Left lobe of liver (tissue), 2 donors: ENCODE results near the gene HS6ST3. TPM values are rescaled to one million over a fixed set of nuclear protein-coding genes. Genes with fewer than 3 reads are reported as not detected.
"Not testable (repeated sequence)": the region's sequence is repeated elsewhere in the genome, so short reads cannot be mapped to it uniquely, and the experiment has no call there.

Source experiments
- ATAC-seq: fragments of 200-7000 bp; cut with Tn5 transposase; one replicate; pipeline ENCODE4 v1.9.1; 2020; ENCODE audit warnings: mild to moderate bottlenecking, moderate library complexity
- DNase-seq: peaks from one replicate; pipeline ENCODE4 v3.0.0-alpha.2; 2020; ENCODE audit warnings: low spot score
- total RNA-seq: library from RNA; stranded (reverse); gene quantifications from one replicate; pipeline ENCODE4 v1.2.1, GENCODE V29; 2021
- donor health status: DM: no; HTN: no; CAD: no; lungs with moderate emphysema.
- donor health status: DM: no; HTN: yes; CAD: no.

The HS6ST3 gene
- total RNA-seq, 1 donor from 2014 or later, result not detected

GRCh38 chr13:96422002-96422401, 332.1 kb downstream of the HS6ST3 start:
- ATAC-seq (no peak), DNase-seq (no peak)

- DNase-seq (no peak), ATAC-seq (no peak)
Measured at GRCh38 chr13:96426167-96426566, 336.3 kb downstream of the HS6ST3 start.

- DNase-seq (no peak), ATAC-seq (no peak)
Measured at GRCh38 chr13:96428911-96429310, 339.0 kb downstream of the HS6ST3 start.

DNA sequence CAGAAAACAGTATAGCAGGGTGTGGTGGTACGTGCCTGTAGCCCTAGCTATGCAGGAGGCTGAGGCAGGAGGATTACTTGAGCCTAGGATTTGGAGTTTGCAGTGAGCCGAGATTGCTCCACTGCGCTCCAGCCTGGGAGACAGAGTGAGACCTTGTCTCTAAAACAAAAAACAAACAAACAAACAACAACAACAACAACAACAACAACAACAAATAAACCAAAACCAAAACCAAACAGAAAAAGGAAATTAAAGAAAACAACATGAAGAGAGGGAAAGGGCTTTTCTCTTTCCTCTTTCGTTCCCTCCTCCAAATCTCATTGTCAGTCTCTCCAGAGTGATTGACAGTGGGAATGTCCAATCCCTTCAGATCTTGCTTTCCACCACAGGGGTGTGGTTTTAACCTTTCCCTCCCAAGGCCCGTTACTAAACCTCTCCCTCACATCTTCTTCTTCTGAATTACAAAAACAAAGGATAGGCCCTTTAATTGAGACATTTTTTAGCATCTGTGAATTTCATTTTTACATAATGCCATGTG, 341.2 kb downstream of the HS6ST3 start:
- no peak for ATAC-seq

DNA sequence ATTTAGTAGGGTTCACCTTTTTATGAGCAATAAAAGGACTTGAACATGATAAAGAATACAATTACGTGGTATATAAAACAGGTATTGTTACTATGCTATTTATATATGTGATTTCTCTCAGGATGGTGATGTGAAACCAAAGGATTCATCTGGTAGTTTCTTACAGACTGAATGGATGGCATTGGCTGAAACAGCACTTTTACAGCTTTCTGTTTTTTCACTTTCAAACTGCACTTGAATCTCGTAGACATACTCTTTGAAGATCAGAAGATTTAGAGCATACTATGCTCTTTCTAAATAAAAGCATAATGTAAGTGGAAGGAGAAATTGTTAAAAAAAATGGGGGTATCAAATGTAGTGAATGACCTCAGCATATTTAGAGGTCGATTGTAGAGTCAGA, 354.8 kb downstream of the HS6ST3 start:
- ATAC-seq, result no peak

More for the DNA sequence above, 341.2 kb downstream of the HS6ST3 start:
- DNase-seq, result no peak

GRCh38 chr13:96449920-96450319, 360.0 kb downstream of the HS6ST3 start:
- DNase-seq (no peak), ATAC-seq (peak; percentile 69)

More for the DNA sequence above, 354.8 kb downstream of the HS6ST3 start:
- no peak for DNase-seq

DNA sequence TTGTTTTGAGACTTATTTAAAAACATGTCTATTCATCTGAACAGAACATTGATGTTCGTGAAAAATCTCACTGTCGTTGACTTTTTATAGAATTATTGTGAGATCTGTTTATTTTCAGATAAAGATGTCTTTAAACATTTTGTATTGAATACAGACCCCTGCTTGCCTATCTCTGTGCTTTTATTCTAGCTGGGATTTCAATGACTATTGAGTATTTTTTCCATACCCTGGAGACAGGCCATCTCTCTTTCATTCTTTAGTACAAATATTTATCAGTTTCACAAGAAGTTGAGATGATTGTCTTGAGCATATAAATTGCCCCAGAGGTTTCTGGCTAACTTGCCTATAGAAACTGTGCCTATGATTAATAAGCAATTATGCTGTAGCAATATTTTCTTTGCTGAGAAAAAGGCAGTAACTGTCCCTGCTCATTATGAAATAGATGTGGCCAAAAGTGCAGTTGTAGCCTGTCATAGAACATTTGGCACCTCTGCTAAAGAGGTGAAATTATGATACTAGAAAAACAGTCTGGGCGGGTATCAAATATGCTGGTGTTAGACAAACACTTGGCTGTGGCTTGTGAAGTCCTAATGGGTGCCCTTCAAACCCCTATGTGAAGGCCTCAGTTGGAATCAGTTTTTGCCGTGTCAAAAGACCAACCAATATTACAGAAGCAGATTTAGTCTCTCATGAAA, 360.6 kb downstream of the HS6ST3 start:
- ATAC-seq, result peak; percentile 59

GRCh38 chr13:96454466-96454865, 364.6 kb downstream of the HS6ST3 start:
- DNase-seq (no peak), ATAC-seq (no peak)

More for the DNA sequence above, 360.6 kb downstream of the HS6ST3 start:
- no peak for DNase-seq

- DNase-seq (no peak), ATAC-seq (no peak)
Measured at GRCh38 chr13:96460609-96461008, 370.7 kb downstream of the HS6ST3 start.

- DNase-seq, result no peak
- no peak for ATAC-seq
Measured at GRCh38 chr13:96473526-96474180, 383.7 kb downstream of the HS6ST3 start.

DNA sequence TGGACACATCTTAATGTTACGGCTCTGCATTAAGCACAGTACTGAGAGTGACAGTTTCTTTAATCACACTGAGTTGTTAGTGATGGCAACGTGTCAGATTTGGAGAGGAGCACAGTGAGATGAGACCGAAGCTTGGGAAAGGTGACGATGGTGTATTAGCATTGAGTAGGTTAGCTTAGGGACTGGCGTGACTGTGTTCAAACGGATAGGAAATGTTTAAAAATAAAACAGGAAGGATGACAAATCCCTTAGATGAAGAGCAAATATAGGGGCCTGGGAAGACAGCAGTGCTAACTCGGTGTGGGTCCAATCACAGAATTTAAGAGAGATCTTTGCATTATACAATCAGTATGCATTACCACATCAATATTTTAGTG, 384.3 kb downstream of the HS6ST3 start:
- no peak for DNase-seq
- no peak for ATAC-seq

GRCh38 chr13:96475103-96475502, 385.2 kb downstream of the HS6ST3 start:
- ATAC-seq, result no peak
- DNase-seq, result no peak

- ATAC-seq, result no peak
- no peak for DNase-seq
Measured at GRCh38 chr13:96481482-96481881, 391.6 kb downstream of the HS6ST3 start.

- DNase-seq (no peak), ATAC-seq (no peak)
Measured at GRCh38 chr13:96490496-96490989, 400.6 kb downstream of the HS6ST3 start.

DNA sequence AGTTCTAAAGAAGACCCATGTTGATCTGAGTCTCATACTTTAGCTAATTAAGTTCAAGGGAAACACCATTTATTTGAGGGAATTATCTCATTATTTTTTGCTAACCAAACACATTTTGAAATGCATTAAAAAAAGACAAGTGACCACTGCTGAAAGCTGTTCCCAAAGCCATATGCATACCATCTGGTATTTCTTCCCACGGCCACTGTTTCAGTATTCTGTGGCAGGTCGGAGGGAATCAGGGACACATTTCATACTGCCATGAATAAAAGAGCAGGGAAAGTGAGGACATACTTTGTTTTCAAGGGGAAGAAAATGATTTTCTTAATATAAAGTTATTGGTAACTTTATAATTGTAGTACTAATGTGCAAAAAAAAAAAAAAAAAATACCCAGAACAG, 401.2 kb downstream of the HS6ST3 start:
- DNase-seq, result no peak
- ATAC-seq, result no peak

DNA sequence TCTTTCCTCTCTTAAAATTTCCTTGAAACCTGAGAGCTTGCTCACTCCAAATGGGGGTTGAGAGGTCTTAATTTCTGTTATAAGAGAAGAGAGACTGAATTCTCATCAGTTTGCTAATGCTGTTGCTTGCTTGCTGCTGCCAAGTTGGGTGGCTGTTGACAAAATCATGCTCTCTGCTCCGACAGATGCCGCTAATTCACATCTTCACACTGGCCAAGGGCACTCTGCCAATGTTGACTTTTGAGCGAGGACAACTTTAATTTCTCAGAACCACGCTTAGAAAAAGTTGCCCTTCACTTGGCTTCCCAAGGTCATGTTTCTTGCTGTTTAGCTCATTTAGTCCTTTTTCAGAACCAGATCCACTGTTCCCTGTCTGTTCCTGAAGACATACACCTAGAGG, 402.9 kb downstream of the HS6ST3 start:
- DNase-seq (no peak), ATAC-seq (peak; percentile 28)

- DNase-seq (no peak), ATAC-seq (no peak)
Measured at GRCh38 chr13:96499656-96500055, 409.7 kb downstream of the HS6ST3 start.

DNA sequence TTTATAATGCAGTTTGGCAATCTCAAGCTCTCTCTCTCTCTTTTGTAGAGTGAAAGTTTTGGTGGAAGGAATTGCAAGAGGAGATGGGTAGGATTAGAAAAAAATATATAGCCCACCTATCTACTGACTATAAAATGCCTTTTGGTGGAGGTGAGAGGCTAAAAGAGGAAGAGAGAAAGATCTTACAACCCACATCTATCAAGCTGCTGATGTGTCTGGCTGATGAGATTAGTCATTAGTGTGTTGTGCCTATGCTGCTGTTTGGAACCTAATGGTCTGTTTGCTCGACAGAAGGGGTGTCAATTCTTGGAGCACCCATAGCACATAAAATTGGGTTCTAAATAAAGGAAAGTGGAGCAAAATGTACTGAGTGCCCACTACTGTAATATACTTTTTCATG, 411.0 kb downstream of the HS6ST3 start:
- DNase-seq, result no peak
- ATAC-seq, result no peak

DNA sequence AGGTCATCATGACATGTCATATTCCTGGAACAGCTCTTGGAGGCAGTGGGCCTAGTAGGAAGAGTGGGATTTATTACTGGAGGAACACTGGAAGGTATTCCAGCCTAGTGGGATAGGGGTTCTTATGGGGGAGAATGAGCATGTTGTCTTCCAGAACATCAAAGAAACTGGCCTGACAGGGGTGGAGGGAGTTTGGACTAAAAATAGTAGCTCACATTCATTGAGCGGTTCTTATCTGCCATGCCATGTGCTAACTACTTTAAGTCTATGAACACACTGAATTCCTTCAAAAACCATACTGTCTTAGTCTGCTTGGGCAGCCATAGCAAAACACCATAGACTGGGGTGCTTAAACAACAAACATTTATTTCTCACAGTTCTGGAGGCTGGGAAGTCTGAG, 413.6 kb downstream of the HS6ST3 start:
- no peak for ATAC-seq
- DNase-seq, result no peak

DNA sequence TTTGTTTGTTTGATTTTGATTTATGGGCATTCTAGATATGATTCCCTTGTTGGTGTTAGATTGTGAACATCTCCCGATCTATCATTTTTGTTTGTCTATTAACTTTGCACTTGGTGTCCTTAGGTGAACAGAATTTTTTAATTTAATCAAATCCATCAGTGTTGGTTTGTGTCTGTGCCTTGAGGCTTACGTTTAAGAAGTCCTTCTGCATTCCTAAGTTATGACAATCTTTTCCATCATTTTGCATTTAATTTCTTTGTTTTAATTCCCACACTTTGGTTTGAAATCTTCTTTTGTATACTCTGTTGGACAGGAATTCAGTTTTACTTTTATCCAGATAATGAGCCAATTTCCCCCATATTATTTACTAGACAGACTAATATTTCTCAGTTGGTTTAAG, 421.7 kb downstream of the HS6ST3 start:
- DNase-seq, result no peak
- ATAC-seq, result no peak

GRCh38 chr13:96519380-96519779, 429.5 kb downstream of the HS6ST3 start:
- no peak for DNase-seq

DNA sequence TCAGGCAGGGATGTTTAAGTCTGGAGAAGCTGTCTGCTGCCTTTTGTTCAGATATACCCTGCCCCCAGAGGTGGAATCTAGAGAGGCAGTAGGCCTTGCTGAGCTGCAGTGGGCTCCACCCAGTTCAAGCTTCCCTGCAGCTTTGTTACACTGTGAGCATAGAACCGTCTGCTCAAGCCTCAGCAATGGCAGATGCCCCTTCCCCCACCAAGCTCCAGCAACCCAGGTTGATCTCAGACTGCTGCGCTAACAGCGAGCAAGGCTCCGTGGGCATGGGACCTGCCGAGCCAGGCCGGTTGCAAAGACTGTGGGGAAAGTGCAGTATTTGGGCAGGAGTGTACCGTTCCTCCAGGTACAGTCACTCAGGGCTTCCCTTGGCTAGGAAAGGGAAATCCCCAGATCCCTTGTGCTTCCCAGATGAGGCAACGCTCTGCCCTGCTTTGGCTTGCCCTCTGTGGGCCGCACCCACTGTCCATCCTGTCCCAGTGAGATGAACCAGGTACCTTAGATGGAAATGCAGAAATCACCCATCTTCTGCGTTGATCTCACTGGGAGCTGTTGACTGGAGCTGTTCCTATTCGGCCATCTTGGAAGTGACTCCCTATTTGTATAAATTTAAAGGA, 434.6 kb downstream of the HS6ST3 start:
- not testable (repeated sequence) for DNase-seq, ATAC-seq

More at GRCh38 chr13:96519380-96519779, 429.5 kb downstream of the HS6ST3 start:
- ATAC-seq, result no peak
